C4-2B (cell line): ENCODE results near the gene BICRA.

Experiments used
- CTCF ChIP-seq: fragments of 450-650 bp; conservative IDR thresholded peaks from 2 replicates; pipeline ENCODE4 v1.5.1; 2017; ENCODE audit warnings: mild to moderate bottlenecking
- ZFX ChIP-seq: fragments of 450-650 bp; IDR thresholded peaks from 2 replicates; pipeline ENCODE4 v1.6.1; 2017

DNA sequence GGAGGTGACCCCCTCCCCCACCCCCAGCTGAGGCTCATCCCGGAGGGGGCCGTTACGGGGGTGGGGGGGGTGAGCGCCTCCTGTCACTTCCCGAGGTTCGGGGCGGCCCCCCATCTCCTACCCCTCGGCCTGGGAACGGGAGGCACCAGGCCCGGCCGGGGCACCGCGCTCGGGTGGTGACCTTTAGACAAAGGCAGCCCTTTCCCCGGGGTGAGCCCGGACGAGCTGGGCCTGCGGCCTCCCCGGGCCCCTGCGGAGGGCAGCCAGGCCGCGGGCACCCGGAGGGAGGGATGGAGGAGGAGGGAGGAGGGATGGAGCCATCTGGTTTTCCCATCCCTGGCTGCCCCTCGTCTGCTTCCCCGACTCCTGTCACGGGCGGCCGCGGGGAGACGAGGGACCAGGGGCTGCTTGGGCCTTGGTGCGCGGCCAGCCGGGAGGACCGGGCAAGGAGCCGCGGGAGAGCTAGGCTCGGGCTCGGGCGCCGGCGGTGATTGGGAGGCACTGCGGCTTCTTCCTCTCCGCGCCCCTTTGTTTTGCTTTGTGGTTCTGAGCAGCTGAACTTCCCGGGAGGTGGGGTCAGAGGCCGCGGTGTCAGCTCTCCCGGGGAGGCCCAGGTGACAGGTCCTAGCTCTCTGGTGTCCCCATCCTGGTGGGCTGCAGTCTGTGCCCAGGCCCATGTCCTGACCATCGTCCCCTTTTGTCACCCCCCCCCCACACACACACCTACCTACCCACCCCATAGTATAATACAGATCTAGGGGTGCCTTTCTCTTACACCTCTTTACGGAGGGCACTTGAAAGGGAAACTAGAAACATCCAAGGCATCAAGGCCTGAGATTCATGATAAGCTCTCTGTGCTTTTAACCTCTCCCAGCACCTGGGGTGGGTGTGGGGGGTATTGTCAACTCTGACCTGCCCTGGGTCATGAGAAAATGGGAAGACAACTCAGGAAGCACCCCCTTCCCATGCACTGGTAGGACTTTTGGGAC lies 1.3 kb downstream of the BICRA start:
- no peak for TF ChIP-seq CTCF
- peak; percentile 63 for TF ChIP-seq ZFX
